ENCODE data around the gene APOBEC3H. TPM values are rescaled to one million over a fixed set of nuclear protein-coding genes. Genes with fewer than 3 reads are reported as not detected.

APOBEC3H gene
- total and polyA plus RNA-seq, 2 donors (not counting 3 experiments of a cell fraction or from before 2014, with no cell fraction given) = not detected

DNA sequence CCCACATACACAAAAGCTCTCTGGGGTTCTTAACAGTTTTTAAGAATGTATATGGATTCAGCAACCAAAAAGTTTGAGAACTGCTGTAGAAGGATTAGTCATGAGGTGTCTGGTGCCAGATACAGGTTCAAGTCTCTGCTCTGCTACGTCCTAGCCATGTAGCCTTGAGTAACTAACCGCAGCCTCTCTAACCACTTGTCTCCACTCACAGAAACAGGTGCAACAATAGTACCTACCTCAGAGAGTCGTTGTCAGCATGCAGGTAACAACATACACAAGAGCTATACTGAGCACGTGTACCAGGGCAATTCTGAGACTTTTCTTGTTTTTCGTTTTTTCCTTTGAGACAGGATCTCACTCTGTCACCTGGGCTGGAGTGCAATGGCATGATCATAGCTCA is 28.6 kb downstream of the APOBEC3H start:
- Histone ChIP-seq H4K20me1 (replicated peaks; ENCODE audit: control insufficient read depth, extremely low read depth, insufficient read depth, low read length) (no peaks in the 10 kb centered on the region), H3K9me1 (replicated peaks; ENCODE audit: control insufficient read depth, extremely low read depth, insufficient read depth, low read length) (no peaks in the 10 kb centered on the region), H3K36me3 (ENCODE audit: control insufficient read depth in 2 of 2, extremely low read depth in 1 of 2, insufficient read depth in 2 of 2, low read length in 2 of 2) (no peaks in the 10 kb centered on the region), H3K27me3 (ENCODE audit: control insufficient read depth in 2 of 2, insufficient read depth in 2 of 2, low read length in 2 of 2) (peaks cover under 1 to 4% of the 10 kb centered on the region in 2 experiments), H2AFZ (ENCODE audit: low read depth, low read length) (no peak overlapping the region), H3K9ac (replicated peaks; ENCODE audit: extremely low read depth, insufficient read depth, low read length) (no peak overlapping the region), H3K27ac (ENCODE audit: insufficient read depth, low read depth, low read length) (no peak overlapping the region), H3K79me2 (ENCODE audit: control insufficient read depth, insufficient read depth, low read length) (no peaks in the 10 kb centered on the region), H3K4me1 (ENCODE audit: control insufficient read depth, extremely low read depth, insufficient read depth, low read length) (no peaks in the 10 kb centered on the region), H3K4me3 (replicated peaks in 1 of 3; ENCODE audit: insufficient read depth in 1 of 3, low read depth in 1 of 3, low read length in 3 of 3) (no peak overlapping the region), H3K9me3 (replicated peaks; ENCODE audit: control insufficient read depth, insufficient read depth, low read length) (no peaks in the 10 kb centered on the region), H3K4me2 (ENCODE audit: insufficient read depth, low read length) (no peak overlapping the region)
- no peak for DNase-seq (ENCODE audit: low read depth, low spot score)
- no TSS peak for BruUV-seq (replicated peaks)
- ChIA-PET CTCF (interaction anchor here (1.3 to 1.8 kb wide), 4 partner anchors 10 to 357 kb away, joined by 3 to 8 read pairs (median 4); partner anchors contain the start of gene CBX7), POLR2A (interaction anchor here (0.6 kb wide), 1 partner anchor 225 kb away, joined by 3 read pairs; the partner anchor contains the start of gene SYNGR1)
- FAIRE-seq = no peak
- intact Hi-C loops (cut with micrococcal nuclease) = no loop called here
- dilution Hi-C loops (cut with MboI; ENCODE audit: extremely low pct_ligation_motif_present, low sequenced_read_pairs) = no loop called here
- TF ChIP-seq EZH2 (IDR thresholded peaks at IDR 0.05; ENCODE audit: borderline replicate concordance, low read depth, low read length, severe bottlenecking) (no peak), MAX (IDR thresholded peaks at IDR 0.05; ENCODE audit: insufficient read depth, insufficient read length) (no peak), POLR2AphosphoS5 (IDR thresholded peaks at IDR 0.05; ENCODE audit: insufficient read depth, low read depth, low read length) (no peak), FOS (IDR thresholded peaks at IDR 0.05; ENCODE audit: borderline replicate concordance, insufficient read depth, low read length) (no peak), POLR2A (IDR thresholded peaks at IDR 0.05; ENCODE audit: low read depth, low read length) (no peak), GATA2 (IDR thresholded peaks at IDR 0.05; ENCODE audit: insufficient read depth, insufficient read length, low read depth, low read length) (no peak), MYC (IDR thresholded peaks at IDR 0.05; ENCODE audit: low read depth, low read length) (no peak), JUN (IDR thresholded peaks at IDR 0.05; ENCODE audit: borderline replicate concordance, insufficient read depth, insufficient read length, low read depth) (no peak)
- TF ChIP-seq, protein P1, sequence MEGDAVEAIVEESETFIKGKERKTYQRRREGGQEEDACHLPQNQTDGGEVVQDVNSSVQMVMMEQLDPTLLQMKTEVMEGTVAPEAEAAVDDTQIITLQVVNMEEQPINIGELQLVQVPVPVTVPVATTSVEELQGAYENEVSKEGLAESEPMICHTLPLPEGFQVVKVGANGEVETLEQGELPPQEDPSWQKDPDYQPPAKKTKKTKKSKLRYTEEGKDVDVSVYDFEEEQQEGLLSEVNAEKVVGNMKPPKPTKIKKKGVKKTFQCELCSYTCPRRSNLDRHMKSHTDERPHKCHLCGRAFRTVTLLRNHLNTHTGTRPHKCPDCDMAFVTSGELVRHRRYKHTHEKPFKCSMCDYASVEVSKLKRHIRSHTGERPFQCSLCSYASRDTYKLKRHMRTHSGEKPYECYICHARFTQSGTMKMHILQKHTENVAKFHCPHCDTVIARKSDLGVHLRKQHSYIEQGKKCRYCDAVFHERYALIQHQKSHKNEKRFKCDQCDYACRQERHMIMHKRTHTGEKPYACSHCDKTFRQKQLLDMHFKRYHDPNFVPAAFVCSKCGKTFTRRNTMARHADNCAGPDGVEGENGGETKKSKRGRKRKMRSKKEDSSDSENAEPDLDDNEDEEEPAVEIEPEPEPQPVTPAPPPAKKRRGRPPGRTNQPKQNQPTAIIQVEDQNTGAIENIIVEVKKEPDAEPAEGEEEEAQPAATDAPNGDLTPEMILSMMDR (IDR thresholded peaks at IDR 0.05; ENCODE audit: extremely low read depth in 1 of 2, insufficient read depth in 1 of 2, low read depth in 1 of 2, low read length in 2 of 2) = no peak
